Glutamatergic neuron (in vitro differentiated cells): ENCODE data around the gene DEF6. TPM values are rescaled to one million over a fixed set of nuclear protein-coding genes. Genes with fewer than 3 reads are reported as not detected.

Experiments
- DNase-seq: peaks from one replicate; pipeline ENCODE4 v3.0.0; 2022
- H3K27ac Mint-ChIP-seq: one replicate; pipeline ENCODE4 v1.8.0; 2020; ENCODE audit warnings: mild to moderate bottlenecking, mixed read lengths, inconsistent platforms; ENCODE audit not compliant: unreplicated experiment
- H3K27me3 Mint-ChIP-seq: one replicate; pipeline ENCODE4 v1.8.0; 2020; ENCODE audit warnings: mild to moderate bottlenecking, moderate library complexity, mixed read lengths, inconsistent platforms; ENCODE audit not compliant: unreplicated experiment
- H3K36me3 Mint-ChIP-seq: one replicate; pipeline ENCODE4 v1.8.0; 2020; ENCODE audit warnings: mild to moderate bottlenecking, mixed read lengths, inconsistent platforms; ENCODE audit not compliant: unreplicated experiment
- H3K4me1 Mint-ChIP-seq: one replicate; pipeline ENCODE4 v1.8.0; 2020; ENCODE audit warnings: mild to moderate bottlenecking, low read depth, mixed read lengths, inconsistent platforms; ENCODE audit not compliant: unreplicated experiment
- H3K4me3 Mint-ChIP-seq: one replicate; pipeline ENCODE4 v1.8.0; 2020; ENCODE audit warnings: mild to moderate bottlenecking, mixed read lengths, inconsistent platforms; ENCODE audit not compliant: unreplicated experiment
- H3K9me3 Mint-ChIP-seq: one replicate; pipeline ENCODE4 v1.8.0; 2020; ENCODE audit warnings: mild to moderate bottlenecking, moderate library complexity, mixed read lengths, inconsistent platforms; ENCODE audit not compliant: unreplicated experiment
- CTCF ChIP-seq: fragments of 200-600 bp; sonication (generic); IDR thresholded peaks from one replicate; pipeline ENCODE4 v1.5.0; 2021; ENCODE audit not compliant: partially characterized antibody, unreplicated experiment
- total RNA-seq: library from RNA; stranded (reverse); fragmentation: NEBNext Ultra II Directional; extraction: Animal tissue kit (Norgen Biotek cat#: 25700); gene quantifications from one replicate; pipeline ENCODE4 v1.2.1, GENCODE V29; 2021; ENCODE audit not compliant: unreplicated experiment

Gene DEF6
- total RNA-seq, 1 donor from 2014 or later: 1.8 TPM

- DNase-seq: no peak
- Mint-ChIP-seq H3K27ac (no peak overlapping the region), H3K36me3 (no peaks in the 10 kb centered on the region), H3K4me3 (no peak overlapping the region), H3K27me3 (peaks cover 2% of the 10 kb centered on the region), H3K4me1 (no peaks in the 10 kb centered on the region), H3K9me3 (no peaks in the 10 kb centered on the region)
- TF ChIP-seq CTCF: no peak
Observed at GRCh38 chr6:35291491-35291890, 6.1 kb upstream of the DEF6 start.

GRCh38 chr6:35292494-35292893 is 5.1 kb upstream of the DEF6 start:
- Mint-ChIP-seq H3K4me1 (peaks cover 6% of the 10 kb centered on the region), H3K27me3 (peaks cover 2% of the 10 kb centered on the region), H3K9me3 (no peaks in the 10 kb centered on the region), H3K27ac (no peak overlapping the region), H3K4me3 (no peak overlapping the region), H3K36me3 (no peaks in the 10 kb centered on the region)
- no peak for DNase-seq
- no peak for TF ChIP-seq CTCF

- H3K9me3 Mint-ChIP-seq: no peaks in the 10 kb centered on the region
- H3K36me3 Mint-ChIP-seq: no peaks in the 10 kb centered on the region
- no peak for DNase-seq
Observed at GRCh38 chr6:35293681-35294080, 3.9 kb upstream of the DEF6 start.

GRCh38 chr6:35294308-35294945 is 3.2 kb upstream of the DEF6 start:
- no peak overlapping the region for H3K27ac Mint-ChIP-seq
- H3K27me3 Mint-ChIP-seq: peaks cover 2% of the 10 kb centered on the region
- DNase-seq: peak; percentile 44
- H3K4me3 Mint-ChIP-seq: no peak overlapping the region
- H3K9me3 Mint-ChIP-seq: no peaks in the 10 kb centered on the region
- H3K4me1 Mint-ChIP-seq: peaks cover 6% of the 10 kb centered on the region
- no peaks in the 10 kb centered on the region for H3K36me3 Mint-ChIP-seq
- TF ChIP-seq CTCF: peak; percentile 27

More at GRCh38 chr6:35293681-35294080, 3.9 kb upstream of the DEF6 start:
- Mint-ChIP-seq H3K4me3 (no peak overlapping the region), H3K27ac (no peak overlapping the region), H3K27me3 (peaks cover 2% of the 10 kb centered on the region), H3K4me1 (peaks cover 6% of the 10 kb centered on the region)
- TF ChIP-seq CTCF: no peak

- DNase-seq: no peak
Observed at GRCh38 chr6:35295036-35295435, 2.6 kb upstream of the DEF6 start.

More at GRCh38 chr6:35295036-35295435, 2.6 kb upstream of the DEF6 start:
- no peak for TF ChIP-seq CTCF
- Mint-ChIP-seq H3K27ac (no peak overlapping the region), H3K4me1 (peaks cover 6% of the 10 kb centered on the region), H3K27me3 (peaks cover 2% of the 10 kb centered on the region), H3K36me3 (no peaks in the 10 kb centered on the region), H3K9me3 (no peaks in the 10 kb centered on the region), H3K4me3 (no peak overlapping the region)
